Ishikawa (cell line): Measurements from ENCODE around the gene RHNO1.

Source experiments
- CEBPB ChIP-seq: IDR thresholded peaks from 2 replicates; pipeline ENCODE4 v1.6.1; 2012
- NFIC ChIP-seq: IDR thresholded peaks from 2 replicates; pipeline ENCODE4 v1.6.1; 2012

DNA sequence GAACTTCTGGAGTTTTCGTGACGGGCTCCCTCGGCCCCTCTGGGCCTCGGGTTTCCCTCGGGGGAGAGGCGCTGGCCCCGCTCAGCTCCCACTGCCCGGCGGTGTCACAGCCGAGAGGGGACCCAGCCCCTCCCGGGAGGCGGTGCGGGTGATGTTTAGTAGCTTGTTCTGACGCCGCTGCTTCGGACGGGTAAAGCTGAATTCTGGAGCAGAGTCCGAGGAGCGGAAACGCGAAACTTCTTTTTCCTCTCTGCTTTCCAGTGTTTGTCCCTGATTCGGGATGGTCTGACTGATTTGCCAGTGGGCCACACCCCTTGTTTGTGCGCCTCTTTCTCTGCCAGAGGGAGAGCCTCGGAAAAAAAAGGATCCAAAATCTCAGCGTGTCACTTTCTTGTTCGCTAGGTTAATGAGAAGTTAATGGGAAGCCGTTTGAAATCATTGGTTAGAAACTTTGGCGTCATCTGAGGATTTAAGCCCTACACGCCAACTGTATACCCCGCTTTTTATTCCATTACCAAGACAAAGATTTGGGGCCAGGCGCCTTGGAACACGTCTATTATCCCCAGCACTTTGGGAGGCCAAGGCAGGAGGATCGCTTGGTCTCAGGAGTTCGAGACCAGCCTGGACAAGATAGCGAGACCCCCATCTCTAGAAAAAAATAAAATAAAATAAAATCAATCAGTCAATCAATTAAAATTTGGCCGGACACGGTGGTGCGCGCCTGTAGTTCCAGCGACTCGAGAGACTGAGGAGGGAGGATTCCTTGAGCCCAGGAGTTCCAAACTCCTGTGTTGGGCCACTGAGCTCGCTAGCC is 14.4 kb downstream of the RHNO1 start:
- no peak for TF ChIP-seq CEBPB
- no peak for TF ChIP-seq NFIC
